DND-41 (cell line): ENCODE data around the gene SS18L1.

Source experiments
- ATAC-seq: fragments of 200-7000 bp; cut with Tn5 transposase; 3 replicates; pipeline ENCODE4 v1.9.1; 2021; ENCODE audit warnings: low read depth; ENCODE audit not compliant: insufficient read depth
- DNase-seq: peaks from one replicate; pipeline ENCODE4 v3.0.0-alpha.2; 2020
- H2AFZ ChIP-seq: 2 replicates; pipeline ENCODE4 v1.6.0; 2012; ENCODE audit warnings: low read depth, low read length
- H3K27ac ChIP-seq: 2 replicates; pipeline ENCODE4 v1.5.1; 2012; ENCODE audit warnings: low read length, inconsistent platforms
- H3K27me3 ChIP-seq: fragments of 200-600 bp; sonication (generic); 2 replicates; pipeline ENCODE4 v1.6.0; 2012; ENCODE audit warnings: low read length, mild to moderate bottlenecking, inconsistent platforms; ENCODE audit not compliant: insufficient read depth, poor library complexity
- H3K36me3 ChIP-seq: 2 replicates; pipeline ENCODE4 v1.5.1; 2012; ENCODE audit warnings: low read length, inconsistent platforms; ENCODE audit not compliant: insufficient read depth
- H3K4me1 ChIP-seq: 2 replicates; pipeline ENCODE4 v1.5.1; 2012; ENCODE audit warnings: mild to moderate bottlenecking, low read length; ENCODE audit not compliant: insufficient read depth
- H3K4me2 ChIP-seq: 2 replicates; pipeline ENCODE4 v1.6.0; 2012; ENCODE audit warnings: mild to moderate bottlenecking, moderate library complexity, low read length, inconsistent platforms; ENCODE audit not compliant: insufficient read depth
- H3K4me3 ChIP-seq, 2 experiments: fragments of 200-600 bp in 1 of 2; shearing (Covaris generic) in 1 of 2; 2 replicates each; pipeline ENCODE4 v1.5.1; 2012 to 2016; ENCODE audit warnings: inconsistent platforms in 2 of 2, low read length in 2 of 2, mild to moderate bottlenecking in 2 of 2, low read depth in 1 of 2, moderate library complexity in 1 of 2
- H3K79me2 ChIP-seq: 2 replicates; pipeline ENCODE4 v1.6.0; 2012; ENCODE audit warnings: low read length, inconsistent platforms; ENCODE audit not compliant: insufficient read depth
- H3K9ac ChIP-seq: 2 replicates; pipeline ENCODE4 v1.6.0; 2012; ENCODE audit warnings: low read depth, mild to moderate bottlenecking, inconsistent platforms, low read length, moderate library complexity
- H3K9me3 ChIP-seq: 2 replicates; pipeline ENCODE4 v1.5.1; 2012; ENCODE audit warnings: low read length, moderate library complexity, mild to moderate bottlenecking, inconsistent platforms; ENCODE audit not compliant: insufficient read depth, severe bottlenecking
- H4K20me1 ChIP-seq: 2 replicates; pipeline ENCODE4 v1.6.0; 2012; ENCODE audit warnings: low read length; ENCODE audit not compliant: insufficient read depth
- EZH2 ChIP-seq: IDR thresholded peaks from 3 replicates; pipeline ENCODE4 v1.6.1; 2012; ENCODE audit warnings: borderline replicate concordance, low read depth, mild to moderate bottlenecking, moderate library complexity, low read length, inconsistent platforms; ENCODE audit not compliant: severe bottlenecking
- TF ChIP-seq, protein P1 (sequence below): IDR thresholded peaks from 2 replicates; pipeline ENCODE4 v1.5.1; 2012; ENCODE audit warnings: borderline replicate concordance, low read length, moderate library complexity, mild to moderate bottlenecking; ENCODE audit not compliant: poor library complexity, severe bottlenecking; ENCODE audit errors: extremely low read depth

Gene SS18L1

GRCh38 chr20:62216636-62217566 lies 73.3 kb downstream of the SS18L1 start:
- Histone ChIP-seq H3K27me3 (peaks cover 9% of the 10 kb centered on the region), H3K79me2 (no peaks in the 10 kb centered on the region), H3K27ac (no peak overlapping the region), H3K9me3 (no peaks in the 10 kb centered on the region), H3K36me3 (no peaks in the 10 kb centered on the region), H3K4me2 (no peak overlapping the region), H3K9ac (no peak overlapping the region), H2AFZ (no peak overlapping the region), H3K4me3 (no peak overlapping the region), H3K4me1 (peaks cover 6% of the 10 kb centered on the region), H4K20me1 (peaks cover 54% of the 10 kb centered on the region)
- no peak; the same call in 2 of the 3 replicates for ATAC-seq
- no peak for TF ChIP-seq EZH2
- TF ChIP-seq, protein P1, sequence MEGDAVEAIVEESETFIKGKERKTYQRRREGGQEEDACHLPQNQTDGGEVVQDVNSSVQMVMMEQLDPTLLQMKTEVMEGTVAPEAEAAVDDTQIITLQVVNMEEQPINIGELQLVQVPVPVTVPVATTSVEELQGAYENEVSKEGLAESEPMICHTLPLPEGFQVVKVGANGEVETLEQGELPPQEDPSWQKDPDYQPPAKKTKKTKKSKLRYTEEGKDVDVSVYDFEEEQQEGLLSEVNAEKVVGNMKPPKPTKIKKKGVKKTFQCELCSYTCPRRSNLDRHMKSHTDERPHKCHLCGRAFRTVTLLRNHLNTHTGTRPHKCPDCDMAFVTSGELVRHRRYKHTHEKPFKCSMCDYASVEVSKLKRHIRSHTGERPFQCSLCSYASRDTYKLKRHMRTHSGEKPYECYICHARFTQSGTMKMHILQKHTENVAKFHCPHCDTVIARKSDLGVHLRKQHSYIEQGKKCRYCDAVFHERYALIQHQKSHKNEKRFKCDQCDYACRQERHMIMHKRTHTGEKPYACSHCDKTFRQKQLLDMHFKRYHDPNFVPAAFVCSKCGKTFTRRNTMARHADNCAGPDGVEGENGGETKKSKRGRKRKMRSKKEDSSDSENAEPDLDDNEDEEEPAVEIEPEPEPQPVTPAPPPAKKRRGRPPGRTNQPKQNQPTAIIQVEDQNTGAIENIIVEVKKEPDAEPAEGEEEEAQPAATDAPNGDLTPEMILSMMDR: no peak
- peak; percentile 39 for DNase-seq

DNA sequence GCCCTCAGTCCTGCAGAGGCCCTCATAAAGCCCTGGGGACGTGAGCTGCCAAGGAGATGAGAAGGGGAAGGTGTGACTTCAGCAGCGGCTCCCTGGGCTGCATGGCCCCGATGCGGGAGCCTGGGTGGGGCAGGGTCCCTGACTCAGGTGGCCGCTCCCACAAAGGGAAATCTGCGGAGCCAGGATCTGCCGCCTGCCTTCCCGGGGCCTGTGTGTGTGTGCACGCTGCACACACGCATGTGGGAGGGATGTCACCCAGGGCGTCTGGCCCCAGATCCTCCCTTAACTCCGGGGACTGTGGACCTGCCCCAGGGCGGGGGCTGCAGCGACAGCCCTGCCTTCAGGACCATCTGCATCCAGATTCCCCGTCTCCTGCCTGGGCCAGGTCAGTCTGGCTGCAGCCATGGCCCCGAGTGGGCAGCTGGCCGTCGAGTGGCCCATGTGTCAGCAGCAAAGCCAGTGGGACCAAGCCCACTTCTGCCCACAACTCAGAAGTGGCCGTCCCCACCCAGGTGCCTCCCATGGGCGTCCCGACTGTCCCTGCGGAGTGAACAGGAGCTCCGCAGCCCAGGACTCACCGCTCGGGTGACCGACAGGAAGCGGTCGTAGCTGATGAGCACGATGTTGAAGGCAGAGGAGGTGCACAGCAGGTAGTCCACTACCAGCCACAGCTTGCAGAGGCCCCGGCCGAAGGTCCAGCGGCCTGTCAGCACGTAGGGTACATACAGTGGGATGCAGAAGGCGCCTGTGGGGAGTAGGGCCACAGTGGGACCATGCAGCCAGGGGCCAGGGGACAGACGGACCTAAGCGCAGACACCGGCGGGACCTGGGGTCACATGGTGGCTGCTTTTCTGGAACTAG lies 74.6 kb downstream of the SS18L1 start:
- H3K4me3 ChIP-seq: no peak overlapping the region

GRCh38 chr20:62219101-62219991 lies 75.8 kb downstream of the SS18L1 start:
- no peaks in the 10 kb centered on the region for H3K79me2 ChIP-seq
- no peak overlapping the region for H2AFZ ChIP-seq
- no peak for DNase-seq
- H3K9ac ChIP-seq: no peak overlapping the region
- no peak for TF ChIP-seq EZH2
- TF ChIP-seq, protein P1: no peak
- no peak overlapping the region for H3K4me3 ChIP-seq
- no peak overlapping the region for H3K27ac ChIP-seq
- H4K20me1 ChIP-seq: peaks cover 65% of the 10 kb centered on the region
- H3K4me2 ChIP-seq: no peak overlapping the region
- H3K9me3 ChIP-seq: no peaks in the 10 kb centered on the region
- no peak for ATAC-seq
- H3K4me1 ChIP-seq: peaks cover 6% of the 10 kb centered on the region
- no peaks in the 10 kb centered on the region for H3K36me3 ChIP-seq
- peaks cover 6% of the 10 kb centered on the region for H3K27me3 ChIP-seq

More for the DNA sequence above, 74.6 kb downstream of the SS18L1 start:
- Histone ChIP-seq H4K20me1 (peaks cover 64% of the 10 kb centered on the region), H2AFZ (no peak overlapping the region), H3K79me2 (no peaks in the 10 kb centered on the region), H3K9me3 (no peaks in the 10 kb centered on the region), H3K4me1 (peaks cover 6% of the 10 kb centered on the region), H3K4me2 (no peak overlapping the region), H3K27me3 (peaks cover 9% of the 10 kb centered on the region), H3K9ac (no peak overlapping the region), H3K27ac (no peak overlapping the region), H3K36me3 (no peaks in the 10 kb centered on the region)
- no peak for DNase-seq
- ATAC-seq: no peak
- no peak for TF ChIP-seq EZH2
- TF ChIP-seq, protein P1: no peak
